Measurements from ENCODE around the gene GRID2IP. TPM values are rescaled to one million over a fixed set of nuclear protein-coding genes. Genes with fewer than 3 reads are reported as not detected.
"Not testable (repeated sequence)": the region's sequence is repeated elsewhere in the genome, so short reads cannot be mapped to it uniquely, and the experiment has no call there.

The GRID2IP gene
- total and polyA plus RNA-seq, 8 donors = 0.21 to 1.3 (median 1.1) TPM

DNA sequence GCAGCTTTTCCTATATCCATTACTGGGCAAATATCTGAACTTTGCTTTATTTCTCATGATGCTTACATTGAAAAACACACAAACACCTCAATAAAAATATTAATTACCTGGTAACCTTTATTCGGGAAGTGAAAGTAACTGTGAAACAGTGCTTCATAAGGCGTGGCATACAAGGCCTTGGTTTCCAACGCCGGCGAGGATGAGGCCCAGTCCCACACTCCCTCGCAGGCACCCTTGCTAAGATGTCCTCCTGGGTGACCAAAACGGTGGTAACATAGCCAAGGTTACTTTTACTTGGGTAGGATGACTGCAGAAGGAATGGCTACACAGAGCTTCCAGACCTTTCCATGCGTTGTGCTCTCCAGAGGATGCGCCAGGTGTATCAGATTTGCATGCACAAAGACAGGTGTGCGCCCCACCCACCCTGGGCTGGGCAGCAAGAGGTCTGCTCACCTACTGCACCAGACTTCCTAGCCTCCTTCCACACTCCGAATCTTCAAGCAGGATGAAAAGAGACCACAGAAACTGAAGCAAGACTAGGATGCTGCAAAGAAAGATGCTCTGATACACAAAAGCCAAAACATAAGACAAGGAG, 90.2 kb downstream of the GRID2IP start:
- H3K36me3 ChIP-seq = peaks cover 0 to 63% of the 10 kb centered on the region in 2 donors
- no peak for ATAC-seq
- intact Hi-C loops (cut with DNase I) = no loop called here

DNA sequence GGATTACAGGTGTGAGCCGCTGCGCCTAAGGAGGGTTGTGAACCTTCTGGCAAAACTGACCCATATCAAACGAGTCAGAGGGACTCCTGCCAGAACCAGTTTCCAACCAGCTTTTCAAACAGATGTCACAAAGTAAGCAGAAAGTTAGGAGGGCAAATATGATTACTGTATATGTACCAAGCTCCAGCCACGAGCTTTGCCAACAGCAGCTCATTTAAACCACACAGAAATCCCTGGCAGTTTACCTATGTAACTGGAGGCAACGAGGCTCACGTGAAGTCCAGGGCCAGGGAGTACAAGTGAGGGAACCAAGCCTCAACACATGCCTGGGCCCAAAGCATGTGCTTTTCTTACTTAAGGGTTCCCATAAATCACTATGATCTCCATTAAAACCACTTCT, 91.0 kb downstream of the GRID2IP start:
- ATAC-seq (no peak), DNase-seq (no peak)
- H3K9me3 ChIP-seq = no peaks in the 10 kb centered on the region
- peaks cover 0 to 56% of the 10 kb centered on the region in 2 donors for H3K36me3 ChIP-seq
- intact Hi-C loops (cut with DNase I) = no loop called here
- no peaks in the 10 kb centered on the region for H3K27me3 ChIP-seq
- H3K27ac ChIP-seq = no peak overlapping the region
- no peak for TF ChIP-seq CTCF (IDR thresholded peaks at IDR 0.05)
- no peak overlapping the region for H3K4me3 ChIP-seq
- H3K4me1 ChIP-seq = no peaks in the 10 kb centered on the region

More for the DNA sequence above, 90.2 kb downstream of the GRID2IP start:
- Histone ChIP-seq H3K27me3 (no peaks in the 10 kb centered on the region), H3K27ac (no peak overlapping the region), H3K4me3 (no peak overlapping the region), H3K9me3 (no peaks in the 10 kb centered on the region), H3K4me1 (no peaks in the 10 kb centered on the region)
- no peak for DNase-seq
- no peak for TF ChIP-seq CTCF (IDR thresholded peaks at IDR 0.05)

DNA sequence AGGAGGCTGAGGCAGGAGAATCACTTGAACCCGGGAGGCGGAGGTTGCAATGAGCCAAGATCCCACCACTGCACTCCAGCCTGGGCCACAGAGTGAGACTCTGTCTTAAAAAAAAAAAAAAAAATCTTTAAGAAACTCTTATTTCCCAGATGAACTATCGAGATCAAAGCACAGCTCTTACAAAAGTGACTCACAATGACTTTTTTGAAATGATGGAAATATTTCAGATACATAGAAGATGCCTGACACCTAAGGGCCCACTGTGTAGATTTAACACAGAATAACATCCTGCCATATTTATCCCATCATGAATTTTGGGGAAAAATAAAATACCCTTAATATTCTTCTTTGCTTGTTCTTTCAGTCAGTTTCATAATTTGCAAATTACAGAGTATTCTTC, 92.6 kb downstream of the GRID2IP start:
- H3K9me3 ChIP-seq; intact Hi-C loops (cut with DNase I); H3K27ac ChIP-seq; H3K27me3 ChIP-seq; H3K4me3 ChIP-seq; H3K4me1 ChIP-seq; ATAC-seq; DNase-seq: not testable (repeated sequence)
- peaks cover 0 to 39% of the 10 kb centered on the region in 2 donors for H3K36me3 ChIP-seq

DNA sequence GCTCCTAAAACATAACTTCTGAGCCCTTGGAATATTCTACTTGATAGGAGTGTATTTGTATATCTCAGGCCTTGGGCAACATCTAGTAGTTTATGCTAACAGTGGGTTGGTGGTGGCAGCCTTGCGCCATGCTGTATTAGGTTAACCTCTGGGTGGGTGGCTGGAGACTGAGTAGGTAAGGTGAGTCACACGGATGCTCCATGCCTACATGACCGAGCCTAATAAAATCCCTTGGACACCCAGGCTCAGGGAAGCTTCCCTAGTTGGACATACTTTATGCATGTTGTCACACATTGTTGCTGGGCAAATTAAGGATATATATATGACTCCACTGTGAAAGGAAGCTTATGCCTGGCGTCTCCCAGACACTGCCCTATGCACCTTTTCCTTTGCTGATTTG, 97.5 kb downstream of the GRID2IP start:
- DNase-seq (no peak), ATAC-seq (peak; percentile 6)
- H3K27me3 ChIP-seq = no peaks in the 10 kb centered on the region
- intact Hi-C loops (cut with DNase I) = no loop called here
- H3K36me3 ChIP-seq = no peaks in the 10 kb centered on the region
- no peak for TF ChIP-seq CTCF (IDR thresholded peaks at IDR 0.05)
- H3K4me3 ChIP-seq = no peak overlapping the region
- no peak overlapping the region for H3K27ac ChIP-seq
- H3K4me1 ChIP-seq = no peaks in the 10 kb centered on the region
- no peaks in the 10 kb centered on the region for H3K9me3 ChIP-seq

DNA sequence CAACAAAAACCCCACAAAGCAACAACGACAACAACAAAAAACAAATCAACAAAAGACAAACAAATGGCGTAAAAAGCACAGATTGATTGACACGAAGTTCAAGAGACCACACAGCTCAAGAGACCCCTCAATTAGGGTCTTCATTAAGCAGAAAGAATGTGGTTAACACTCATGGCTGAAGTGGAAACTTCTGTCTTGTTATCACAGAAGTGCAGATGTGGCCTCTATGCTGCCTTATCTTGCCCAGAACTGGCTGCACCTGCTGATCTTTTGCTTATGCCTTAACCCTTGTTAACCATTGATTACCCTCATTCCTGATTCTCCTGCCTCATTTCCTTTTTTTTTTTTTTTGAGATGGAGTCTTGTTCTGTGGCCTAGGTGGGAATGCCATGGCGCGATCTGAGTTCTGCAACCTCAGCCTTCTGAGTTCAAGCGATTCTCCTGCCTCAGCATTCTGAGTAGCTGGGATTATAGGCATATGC, 100.0 kb downstream of the GRID2IP start:
- ATAC-seq (no peak), DNase-seq (no peak)
- H3K9me3 ChIP-seq = no peaks in the 10 kb centered on the region
- H3K27me3 ChIP-seq = no peaks in the 10 kb centered on the region
- TF ChIP-seq CTCF (IDR thresholded peaks at IDR 0.05) = no peak
- H3K4me1 ChIP-seq = peaks cover 8 to 10% of the 10 kb centered on the region in 2 donors
- intact Hi-C loops (cut with DNase I) = no loop called here
- no peak overlapping the region for H3K27ac ChIP-seq
- no peak overlapping the region for H3K4me3 ChIP-seq
- H3K36me3 ChIP-seq = no peaks in the 10 kb centered on the region

GRCh38 chr7:6450591-6450990, 100.7 kb downstream of the GRID2IP start:
- H3K27me3 ChIP-seq; DNase-seq; H3K36me3 ChIP-seq; intact Hi-C loops (cut with DNase I); H3K27ac ChIP-seq; H3K4me3 ChIP-seq; ATAC-seq; H3K9me3 ChIP-seq: not testable (repeated sequence)
- peaks cover 13 to 14% of the 10 kb centered on the region in 2 donors for H3K4me1 ChIP-seq

GRCh38 chr7:6449884-6450283, 101.4 kb downstream of the GRID2IP start:
- H3K27ac ChIP-seq; ATAC-seq; H3K27me3 ChIP-seq; H3K4me3 ChIP-seq; H3K9me3 ChIP-seq; DNase-seq; intact Hi-C loops (cut with DNase I): not testable (repeated sequence)
- Histone ChIP-seq H3K4me1 (peaks cover 13 to 21% of the 10 kb centered on the region in 2 donors), H3K36me3 (peaks cover 0 to 12% of the 10 kb centered on the region in 2 donors)
